ENCODE data around the gene CUZD1.

CUZD1 gene

GRCh38 chr10:122849900-122850605, 4.4 kb upstream of the CUZD1 start:
- no peak overlapping the region for H3K18ac ChIP-seq (ENCODE audit: low read length)
- H2AFZ ChIP-seq (ENCODE audit: insufficient read depth, low read length, poor library complexity) = no peak overlapping the region
- H3K79me2 ChIP-seq (ENCODE audit: control insufficient read depth, insufficient read depth, low read length, poor library complexity) = no peaks in the 10 kb centered on the region
- H2BK12ac ChIP-seq (ENCODE audit: low read length) = no peak overlapping the region
- no peaks in the 10 kb centered on the region for H3K27me3 ChIP-seq (ENCODE audit: insufficient read depth, low read length)
- H4K8ac ChIP-seq (ENCODE audit: low read depth, low read length) = no peak overlapping the region
- peaks cover 2% of the 10 kb centered on the region for H3K9me3 ChIP-seq (ENCODE audit: insufficient read depth, low read depth, low read length)
- H2AK5ac ChIP-seq (ENCODE audit: low read length) = no peak overlapping the region
- H3K23ac ChIP-seq (ENCODE audit: low read length) = no peak overlapping the region
- H2BK5ac ChIP-seq (ENCODE audit: low read depth, low read length, poor library complexity) = no peak overlapping the region
- H4K12ac ChIP-seq (ENCODE audit: low read depth, low read length) = no peak overlapping the region
- H3K14ac ChIP-seq (ENCODE audit: low read length) = no peak overlapping the region
- H4K91ac ChIP-seq (ENCODE audit: low read depth, low read length) = no peak overlapping the region
- no peaks in the 10 kb centered on the region for H3K79me1 ChIP-seq (ENCODE audit: low read length)
- H3K36me3 ChIP-seq (ENCODE audit: control insufficient read depth in 1 of 2, insufficient read depth in 2 of 2, low read length in 2 of 2) = no peaks in the 10 kb centered on the region
- H3K4me2 ChIP-seq (ENCODE audit: low read length) = no peak overlapping the region
- no peak overlapping the region for H3K4me3 ChIP-seq (ENCODE audit: low read depth, low read length)
- no peak overlapping the region for H3K27ac ChIP-seq (ENCODE audit: low read depth, low read length)
- H3K4ac ChIP-seq (ENCODE audit: low read depth, low read length) = no peak overlapping the region
- no CpG with 5 or more reads among the region's 12 CpGs for WGBS (ENCODE audit: extremely low coverage, insufficient coverage, insufficient read length)
- peaks cover 10 to 12% of the 10 kb centered on the region in 2 experiments for H3K4me1 ChIP-seq (ENCODE audit: control insufficient read depth in 1 of 2, insufficient read depth in 2 of 2, low read length in 2 of 2)
- no peak overlapping the region for H2BK120ac ChIP-seq (ENCODE audit: insufficient read depth, low read length, poor library complexity)
- H3K9ac ChIP-seq (ENCODE audit: low read length) = no peak overlapping the region
- DNase-seq = no peak

GRCh38 chr10:122849090-122849489, 3.4 kb upstream of the CUZD1 start:
- Histone ChIP-seq H3K79me1 (ENCODE audit: low read length) (no peaks in the 10 kb centered on the region), H3K4me3 (ENCODE audit: low read depth, low read length) (no peak overlapping the region), H3K36me3 (ENCODE audit: control insufficient read depth in 1 of 2, insufficient read depth in 2 of 2, low read length in 2 of 2) (no peaks in the 10 kb centered on the region), H3K4me1 (ENCODE audit: control insufficient read depth in 1 of 2, insufficient read depth in 2 of 2, low read length in 2 of 2) (peaks cover 10 to 12% of the 10 kb centered on the region in 2 experiments), H3K4ac (ENCODE audit: low read depth, low read length) (no peak overlapping the region), H3K27me3 (ENCODE audit: insufficient read depth, low read length) (no peaks in the 10 kb centered on the region), H3K9me3 (ENCODE audit: insufficient read depth, low read depth, low read length) (peaks cover 2% of the 10 kb centered on the region), H3K14ac (ENCODE audit: low read length) (no peak overlapping the region), H4K12ac (ENCODE audit: low read depth, low read length) (no peak overlapping the region), H3K4me2 (ENCODE audit: low read length) (no peak overlapping the region), H3K18ac (ENCODE audit: low read length) (no peak overlapping the region), H2BK12ac (ENCODE audit: low read length) (no peak overlapping the region), H4K8ac (ENCODE audit: low read depth, low read length) (no peak overlapping the region), H3K79me2 (ENCODE audit: control insufficient read depth, insufficient read depth, low read length, poor library complexity) (no peaks in the 10 kb centered on the region), H2BK5ac (ENCODE audit: low read depth, low read length, poor library complexity) (no peak overlapping the region), H3K23ac (ENCODE audit: low read length) (no peak overlapping the region), H3K9ac (ENCODE audit: low read length) (no peak overlapping the region), H4K91ac (ENCODE audit: low read depth, low read length) (no peak overlapping the region), H3K27ac (ENCODE audit: low read depth, low read length) (no peak overlapping the region), H2AFZ (ENCODE audit: insufficient read depth, low read length, poor library complexity) (no peak overlapping the region), H2BK120ac (ENCODE audit: insufficient read depth, low read length, poor library complexity) (no peak overlapping the region), H2AK5ac (ENCODE audit: low read length) (no peak overlapping the region)
- WGBS (ENCODE audit: extremely low coverage, insufficient coverage, insufficient read length) = no CpG with 5 or more reads among the region's 2 CpGs
- DNase-seq = no peak

- no peak overlapping the region for H2BK12ac ChIP-seq (ENCODE audit: low read length)
Observed at GRCh38 chr10:122847782-122848604, 2.3 kb upstream of the CUZD1 start.

GRCh38 chr10:122844146-122844545, 1.5 kb downstream of the CUZD1 start:
- Histone ChIP-seq H3K9ac (ENCODE audit: low read length) (no peak overlapping the region), H3K14ac (ENCODE audit: low read length) (no peak overlapping the region), H3K18ac (ENCODE audit: low read length) (no peak overlapping the region), H4K91ac (ENCODE audit: low read depth, low read length) (no peak overlapping the region), H3K27me3 (ENCODE audit: insufficient read depth, low read length) (no peaks in the 10 kb centered on the region), H3K4me3 (ENCODE audit: low read depth, low read length) (no peak overlapping the region), H3K9me3 (ENCODE audit: insufficient read depth, low read depth, low read length) (peaks cover 2% of the 10 kb centered on the region), H3K23ac (ENCODE audit: low read length) (no peak overlapping the region), H4K12ac (ENCODE audit: low read depth, low read length) (no peak overlapping the region), H3K79me2 (ENCODE audit: control insufficient read depth, insufficient read depth, low read length, poor library complexity) (no peaks in the 10 kb centered on the region), H3K4ac (ENCODE audit: low read depth, low read length) (no peak overlapping the region), H3K4me1 (ENCODE audit: control insufficient read depth in 1 of 2, insufficient read depth in 2 of 2, low read length in 2 of 2) (peaks cover 7% of the 10 kb centered on the region in 2 experiments), H3K79me1 (ENCODE audit: low read length) (no peaks in the 10 kb centered on the region), H2AFZ (ENCODE audit: insufficient read depth, low read length, poor library complexity) (no peak overlapping the region), H2AK5ac (ENCODE audit: low read length) (no peak overlapping the region), H2BK5ac (ENCODE audit: low read depth, low read length, poor library complexity) (no peak overlapping the region), H4K8ac (ENCODE audit: low read depth, low read length) (no peak overlapping the region), H2BK120ac (ENCODE audit: insufficient read depth, low read length, poor library complexity) (no peak overlapping the region), H3K36me3 (ENCODE audit: control insufficient read depth in 1 of 2, insufficient read depth in 2 of 2, low read length in 2 of 2) (no peaks in the 10 kb centered on the region), H3K4me2 (ENCODE audit: low read length) (no peak overlapping the region), H2BK12ac (ENCODE audit: low read length) (no peak overlapping the region), H3K27ac (ENCODE audit: low read depth, low read length) (no peak overlapping the region)
- no peak for DNase-seq
- no CpG with 5 or more reads among the region's 4 CpGs for WGBS (ENCODE audit: extremely low coverage, insufficient coverage, insufficient read length)

More at GRCh38 chr10:122847782-122848604, 2.3 kb upstream of the CUZD1 start:
- Histone ChIP-seq H4K12ac (ENCODE audit: low read depth, low read length) (no peak overlapping the region), H4K91ac (ENCODE audit: low read depth, low read length) (no peak overlapping the region), H2BK120ac (ENCODE audit: insufficient read depth, low read length, poor library complexity) (no peak overlapping the region), H3K36me3 (ENCODE audit: control insufficient read depth in 1 of 2, insufficient read depth in 2 of 2, low read length in 2 of 2) (no peaks in the 10 kb centered on the region), H3K4me2 (ENCODE audit: low read length) (no peak overlapping the region), H3K79me1 (ENCODE audit: low read length) (no peaks in the 10 kb centered on the region), H3K4me3 (ENCODE audit: low read depth, low read length) (no peak overlapping the region), H4K8ac (ENCODE audit: low read depth, low read length) (no peak overlapping the region), H3K4me1 (ENCODE audit: control insufficient read depth in 1 of 2, insufficient read depth in 2 of 2, low read length in 2 of 2) (peaks cover 10% of the 10 kb centered on the region in 2 experiments), H3K9me3 (ENCODE audit: insufficient read depth, low read depth, low read length) (peaks cover 2% of the 10 kb centered on the region), H3K14ac (ENCODE audit: low read length) (no peak overlapping the region), H2AFZ (ENCODE audit: insufficient read depth, low read length, poor library complexity) (no peak overlapping the region), H2AK5ac (ENCODE audit: low read length) (no peak overlapping the region), H3K23ac (ENCODE audit: low read length) (no peak overlapping the region), H3K4ac (ENCODE audit: low read depth, low read length) (no peak overlapping the region), H3K18ac (ENCODE audit: low read length) (no peak overlapping the region), H3K9ac (ENCODE audit: low read length) (no peak overlapping the region), H3K27ac (ENCODE audit: low read depth, low read length) (no peak overlapping the region), H2BK5ac (ENCODE audit: low read depth, low read length, poor library complexity) (no peak overlapping the region), H3K79me2 (ENCODE audit: control insufficient read depth, insufficient read depth, low read length, poor library complexity) (no peaks in the 10 kb centered on the region), H3K27me3 (ENCODE audit: insufficient read depth, low read length) (no peaks in the 10 kb centered on the region)
- DNase-seq = no peak
- whole genome bisulfite sequencing (ENCODE audit: extremely low coverage, insufficient coverage, insufficient read length) = no CpG with 5 or more reads among the region's 12 CpGs
